ENCODE measurements around the gene TYROBP.

GRCh38 chr19:35946203-35946602 is 38.1 kb upstream of the TYROBP start:
- no peak for TF ChIP-seq ELF4 (IDR thresholded peaks at IDR 0.05)
- TF ChIP-seq L3MBTL2 (conservative IDR thresholded peaks at IDR 0.05): no peak
- no peak for TF ChIP-seq FOXM1 (IDR thresholded peaks at IDR 0.05; ENCODE audit: borderline replicate concordance)
- TF ChIP-seq TARDBP (IDR thresholded peaks at IDR 0.05): no peak
- no peak for TF ChIP-seq PKNOX1 (IDR thresholded peaks at IDR 0.05)
- no peak for TF ChIP-seq NFRKB (IDR thresholded peaks at IDR 0.05)
- TF ChIP-seq FOXK2 (IDR thresholded peaks at IDR 0.05): no peak
- no peak for TF ChIP-seq SP1 (IDR thresholded peaks at IDR 0.05)
- no peak for TF ChIP-seq CTBP1 (IDR thresholded peaks at IDR 0.05; ENCODE audit: borderline replicate concordance)
- no peak for TF ChIP-seq ZNF384 (IDR thresholded peaks at IDR 0.05)
- no peak for TF ChIP-seq BHLHE40 (IDR thresholded peaks at IDR 0.05; ENCODE audit: borderline replicate concordance)
